ENCODE data around the gene KIR2DL1.
"Not testable (repeated sequence)": the region's sequence is repeated elsewhere in the genome, so short reads cannot be mapped to it uniquely, and the experiment has no call there.

- not testable (repeated sequence) for TF ChIP-seq YY1 (IDR thresholded peaks at IDR 0.05; ENCODE audit: insufficient read depth, insufficient read length); SUZ12 (IDR thresholded peaks at IDR 0.05; ENCODE audit: extremely low read depth, insufficient read depth, insufficient read length)
Measured at GRCh38 chr19:54738306-54738705, 31.3 kb upstream of the KIR2DL1 start, which contains the start of gene KIR2DL3.

All from NT2/D1 (cell line).